GM12878 (cell line): ENCODE results near the gene POP7. TPM values are rescaled to one million over a fixed set of nuclear protein-coding genes. Genes with fewer than 3 reads are reported as not detected.

Experiments used
- ATAC-seq: fragments of 200-7000 bp; cut with Tn5 transposase; 3 replicates; pipeline ENCODE4 v1.9.1; 2020; ENCODE audit warnings: mild to moderate bottlenecking, moderate library complexity
- BruUV-seq: library from RNA; stranded (reverse); fragments of 400-500 nt; replicated peaks from 2 replicates; lab custom pipeline; 2021; lab: Mats Ljungman, UMichigan
- CTCF ChIA-PET: fragments of 300-600 bp; sonication (Branson Sonifier 250); formaldehyde crosslinking; extraction: SDS; loops from one replicate; lab custom pipeline; 2021; ENCODE audit warnings: inconsistent platforms; lab: Yijun Ruan, JAX
- POLR2A ChIA-PET: fragments of 350-600 bp; formaldehyde crosslinking; extraction: SDS; loops from one replicate; lab custom pipeline; 2021; ENCODE audit warnings: inconsistent platforms; lab: Charles Lee
- RAD21 ChIA-PET: fragments of 300-600 bp; sonication (Branson Sonifier 250); formaldehyde crosslinking; loops from one replicate; lab custom pipeline; 2023; ENCODE audit warnings: antibody characterized with exemption; ENCODE audit not compliant: unreplicated experiment; lab: Charles Lee
- SMC1A ChIA-PET: fragments of 300-600 bp; sonication (Branson Sonifier 250); formaldehyde crosslinking; loops from one replicate; lab custom pipeline; 2023; ENCODE audit not compliant: unreplicated experiment, uncharacterized antibody; lab: Charles Lee
- DNase-seq: peaks from one replicate; pipeline ENCODE4 v3.0.0-alpha.2; 2011; ENCODE audit warnings: low read depth, low spot score
- FAIRE-seq: peaks from 3 replicates; lab custom pipeline; 2011; peaks lifted over from hg19 to GRCh38; lab: Jason Lieb, UNC
- H2AFZ ChIP-seq: 2 replicates; pipeline ENCODE4 v1.6.0; 2011; ENCODE audit warnings: low read depth, low read length, control low read depth; ENCODE audit not compliant: control insufficient read depth
- H3K27ac ChIP-seq: 2 replicates; pipeline ENCODE4 v1.5.1; 2011; ENCODE audit warnings: control low read depth; ENCODE audit not compliant: control insufficient read depth, insufficient read depth
- H3K27me3 ChIP-seq, 2 experiments: replicated peaks in 1 of 2; 2 replicates each; pipeline versions ENCODE4 v1.6.0 to v1.6.1; 2011; ENCODE audit warnings: low read length in 1 of 2; ENCODE audit not compliant: control insufficient read depth in 2 of 2, insufficient read depth in 2 of 2
- H3K36me3 ChIP-seq, 2 experiments: 2 replicates each; pipeline ENCODE4 v1.5.1; 2011; ENCODE audit warnings: low read length in 1 of 2; ENCODE audit not compliant: control insufficient read depth in 2 of 2, insufficient read depth in 2 of 2
- H3K4me1 ChIP-seq: 2 replicates; pipeline ENCODE4 v1.6.1; 2011; ENCODE audit warnings: mild to moderate bottlenecking, low read length, moderate library complexity, mixed read lengths; ENCODE audit not compliant: control insufficient read depth, insufficient read depth
- H3K4me2 ChIP-seq: 2 replicates; pipeline ENCODE4 v1.6.0; 2011; ENCODE audit warnings: control low read depth; ENCODE audit not compliant: control insufficient read depth, insufficient read depth
- H3K4me3 ChIP-seq: fragments of 200-600 bp; sonication (generic); 2 replicates; pipeline ENCODE4 v1.5.1; 2016
- H3K79me2 ChIP-seq: 2 replicates; pipeline ENCODE4 v1.6.0; 2011; ENCODE audit warnings: low read length; ENCODE audit not compliant: control insufficient read depth, insufficient read depth
- H3K9ac ChIP-seq: 2 replicates; pipeline ENCODE4 v1.8.0; 2011; ENCODE audit warnings: low read length, control low read depth, mixed read lengths; ENCODE audit not compliant: control insufficient read depth, insufficient read depth
- H3K9me3 ChIP-seq: replicated peaks from 3 replicates; pipeline ENCODE4 v1.5.1; 2011; ENCODE audit warnings: mild to moderate bottlenecking, low read length; ENCODE audit not compliant: control insufficient read depth, insufficient read depth
- H4K20me1 ChIP-seq: 2 replicates; pipeline ENCODE4 v1.6.0; 2011; ENCODE audit not compliant: control insufficient read depth, insufficient read depth
- MXI1 ChIP-seq: fragments of 150-350 bp; IDR thresholded peaks from 2 replicates; pipeline ENCODE4 v1.6.1; 2011; ENCODE audit warnings: low read depth, mild to moderate bottlenecking, inconsistent platforms, low read length, improper control_type of control experiment
- RBBP5 ChIP-seq: fragments of 200-600 bp; sonication (generic); conservative IDR thresholded peaks from 2 replicates; pipeline ENCODE4 v1.6.1; 2016
- SMAD1 ChIP-seq: fragments of 450-650 bp; IDR thresholded peaks from 2 replicates; pipeline ENCODE4 v1.6.1; 2018; ENCODE audit warnings: mild to moderate bottlenecking, low read depth; ENCODE audit not compliant: partially characterized antibody
- SP1 ChIP-seq: IDR thresholded peaks from one replicate; pipeline ENCODE4 v1.6.1; 2011; ENCODE audit warnings: low read depth, low read length
- WGBS: methylation state at CpG from one replicate; pipeline ENCODE4 v1.1.6; 2016; ENCODE audit warnings: low lambda C conversion rate; ENCODE audit not compliant: insufficient replicate concordance, insufficient coverage; ENCODE audit errors: missing lambda C conversion rate; 5-methylcytosine and 5-hydroxymethylcytosine counted together
- in situ Hi-C: fragments of 300-500 bp; cut with MboI; formaldehyde crosslinking; loops from 9 replicates; pipeline ENCODE4 v1.14.3; 2018; ENCODE audit warnings: mixed read lengths
- intact Hi-C: fragments of 100-400 bp; cut with micrococcal nuclease; formaldehyde crosslinking; loops from one replicate; pipeline ENCODE4 v1.14.2; 2022; ENCODE audit not compliant: unreplicated experiment
- polyA plus RNA-seq, 11 experiments: library from polyadenylated mRNA; depleted of rRNA in 4 of 11; unstranded in 6 of 11; stranded (reverse) in 5 of 11; fragments of >200 nt; fragmentation: Nextera tagmentation in 4 of 11; fragmentation: Illumina TruSeq in 1 of 11; extraction: Ambion mirVana in 4 of 11; extraction: Trizol in 1 of 11; gene quantifications; 1 replicate in 1 of 11; 2 replicates in 10 of 11; pipeline versions ENCODE4 v1.2.1 to v1.2.3, GENCODE V29; 2011 to 2016; ENCODE audit warnings: inconsistent platforms in 2 of 11, missing spikeins in 2 of 11, low read depth in 1 of 11
- total RNA-seq, 4 experiments: library from RNA; depleted of rRNA in 3 of 4; stranded (reverse); fragments of >200 nt in 3 of 4; fragmentation: Illumina TruSeq in 1 of 4; extraction: Trizol in 1 of 4; gene quantifications; 2 replicates each; pipeline versions ENCODE4 v1.2.1 to v1.2.3, GENCODE V29; 2013 to 2021
- TF ChIP-seq, protein P1 (sequence below): IDR thresholded peaks from 2 replicates; pipeline ENCODE4 v1.6.1; 2011; ENCODE audit warnings: mild to moderate bottlenecking, low read depth, low read length, moderate library complexity; ENCODE audit not compliant: insufficient replicate concordance
- TF ChIP-seq, protein P2 (sequence below): IDR thresholded peaks from 2 replicates; pipeline ENCODE4 v1.6.1; 2011; ENCODE audit warnings: borderline replicate concordance, low read depth, mild to moderate bottlenecking, moderate library complexity, mixed read lengths, low read length; ENCODE audit not compliant: insufficient read depth; ENCODE audit errors: extremely low read length
- TF ChIP-seq, protein P3 (sequence below): fragments of 450-650 bp; formaldehyde crosslinking; IDR thresholded peaks from 2 replicates; pipeline ENCODE4 v1.4.0; 2020; ENCODE audit warnings: mild to moderate bottlenecking, moderate library complexity
- TF ChIP-seq, protein P4 (sequence below): fragments of 450-650 bp; IDR thresholded peaks from 2 replicates; pipeline ENCODE4 v1.6.1; 2016; ENCODE audit warnings: mild to moderate bottlenecking

The POP7 gene
- total and polyA plus RNA-seq, 10 of the 15 experiments (the other 5 are each of a cell fraction or from before 2014, with no cell fraction given), result 12.1 to 148 (median 51.7) TPM

DNA sequence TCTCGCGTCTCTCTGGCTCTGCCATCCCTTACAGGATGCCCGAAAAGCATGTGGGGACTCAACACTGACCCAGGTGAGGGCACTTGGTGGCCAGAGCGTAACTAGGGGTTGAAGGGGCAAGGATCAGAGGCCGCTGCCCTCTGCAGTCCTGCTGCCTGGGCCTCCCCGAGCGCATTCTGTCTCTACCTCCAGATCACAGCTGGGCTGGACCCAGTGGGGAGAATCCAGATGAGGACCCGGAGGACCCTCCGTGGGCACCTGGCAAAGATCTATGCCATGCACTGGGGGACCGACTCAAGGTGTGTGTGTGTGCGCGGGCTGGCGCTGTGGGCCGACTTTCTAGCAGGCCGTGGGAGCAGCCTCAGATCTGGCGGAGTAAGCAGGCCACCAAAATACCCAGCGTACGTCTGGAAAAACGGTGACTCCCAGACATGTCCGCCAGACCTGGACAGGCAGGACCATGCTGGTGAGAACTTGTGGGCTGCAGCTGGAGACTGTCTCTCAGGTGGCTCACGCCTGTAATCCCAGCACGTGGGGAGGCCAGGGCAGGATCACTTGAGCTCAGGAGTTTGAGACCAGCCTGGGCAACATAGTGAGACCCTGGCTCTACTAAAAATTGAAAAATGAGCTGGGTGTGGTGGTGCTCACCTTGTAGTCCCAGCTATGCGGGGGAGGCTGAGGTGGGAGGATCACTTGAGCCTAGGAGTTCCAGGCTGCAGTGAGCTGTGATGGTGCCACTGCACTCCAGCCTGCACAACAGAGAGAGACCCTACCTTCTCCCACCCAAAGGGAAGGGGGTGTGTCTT is 29.2 kb upstream of the POP7 start:
- SMC1A ChIA-PET, result no interaction called here
- no peak for FAIRE-seq

More for the DNA sequence above, 29.2 kb upstream of the POP7 start:
- H3K4me2 ChIP-seq, result no peak overlapping the region
- TF ChIP-seq, protein P1, sequence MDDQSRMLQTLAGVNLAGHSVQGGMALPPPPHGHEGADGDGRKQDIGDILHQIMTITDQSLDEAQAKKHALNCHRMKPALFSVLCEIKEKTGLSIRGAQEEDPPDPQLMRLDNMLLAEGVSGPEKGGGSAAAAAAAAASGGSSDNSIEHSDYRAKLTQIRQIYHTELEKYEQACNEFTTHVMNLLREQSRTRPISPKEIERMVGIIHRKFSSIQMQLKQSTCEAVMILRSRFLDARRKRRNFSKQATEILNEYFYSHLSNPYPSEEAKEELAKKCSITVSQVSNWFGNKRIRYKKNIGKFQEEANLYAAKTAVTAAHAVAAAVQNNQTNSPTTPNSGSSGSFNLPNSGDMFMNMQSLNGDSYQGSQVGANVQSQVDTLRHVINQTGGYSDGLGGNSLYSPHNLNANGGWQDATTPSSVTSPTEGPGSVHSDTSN, result no peak
- TF ChIP-seq, protein P2, sequence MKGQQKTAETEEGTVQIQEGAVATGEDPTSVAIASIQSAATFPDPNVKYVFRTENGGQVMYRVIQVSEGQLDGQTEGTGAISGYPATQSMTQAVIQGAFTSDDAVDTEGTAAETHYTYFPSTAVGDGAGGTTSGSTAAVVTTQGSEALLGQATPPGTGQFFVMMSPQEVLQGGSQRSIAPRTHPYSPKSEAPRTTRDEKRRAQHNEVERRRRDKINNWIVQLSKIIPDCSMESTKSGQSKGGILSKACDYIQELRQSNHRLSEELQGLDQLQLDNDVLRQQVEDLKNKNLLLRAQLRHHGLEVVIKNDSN, result no peak
- no peak for TF ChIP-seq MXI1
- TF ChIP-seq SMAD1, result no peak
- TF ChIP-seq SP1, result no peak
- TF ChIP-seq, protein P3, sequence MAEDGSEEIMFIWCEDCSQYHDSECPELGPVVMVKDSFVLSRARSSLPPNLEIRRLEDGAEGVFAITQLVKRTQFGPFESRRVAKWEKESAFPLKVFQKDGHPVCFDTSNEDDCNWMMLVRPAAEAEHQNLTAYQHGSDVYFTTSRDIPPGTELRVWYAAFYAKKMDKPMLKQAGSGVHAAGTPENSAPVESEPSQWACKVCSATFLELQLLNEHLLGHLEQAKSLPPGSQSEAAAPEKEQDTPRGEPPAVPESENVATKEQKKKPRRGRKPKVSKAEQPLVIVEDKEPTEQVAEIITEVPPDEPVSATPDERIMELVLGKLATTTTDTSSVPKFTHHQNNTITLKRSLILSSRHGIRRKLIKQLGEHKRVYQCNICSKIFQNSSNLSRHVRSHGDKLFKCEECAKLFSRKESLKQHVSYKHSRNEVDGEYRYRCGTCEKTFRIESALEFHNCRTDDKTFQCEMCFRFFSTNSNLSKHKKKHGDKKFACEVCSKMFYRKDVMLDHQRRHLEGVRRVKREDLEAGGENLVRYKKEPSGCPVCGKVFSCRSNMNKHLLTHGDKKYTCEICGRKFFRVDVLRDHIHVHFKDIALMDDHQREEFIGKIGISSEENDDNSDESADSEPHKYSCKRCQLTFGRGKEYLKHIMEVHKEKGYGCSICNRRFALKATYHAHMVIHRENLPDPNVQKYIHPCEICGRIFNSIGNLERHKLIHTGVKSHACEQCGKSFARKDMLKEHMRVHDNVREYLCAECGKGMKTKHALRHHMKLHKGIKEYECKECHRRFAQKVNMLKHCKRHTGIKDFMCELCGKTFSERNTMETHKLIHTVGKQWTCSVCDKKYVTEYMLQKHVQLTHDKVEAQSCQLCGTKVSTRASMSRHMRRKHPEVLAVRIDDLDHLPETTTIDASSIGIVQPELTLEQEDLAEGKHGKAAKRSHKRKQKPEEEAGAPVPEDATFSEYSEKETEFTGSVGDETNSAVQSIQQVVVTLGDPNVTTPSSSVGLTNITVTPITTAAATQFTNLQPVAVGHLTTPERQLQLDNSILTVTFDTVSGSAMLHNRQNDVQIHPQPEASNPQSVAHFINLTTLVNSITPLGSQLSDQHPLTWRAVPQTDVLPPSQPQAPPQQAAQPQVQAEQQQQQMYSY (CRISPR knock-in tag), result no peak
- TF ChIP-seq RBBP5, result no peak
- TF ChIP-seq, protein P4, sequence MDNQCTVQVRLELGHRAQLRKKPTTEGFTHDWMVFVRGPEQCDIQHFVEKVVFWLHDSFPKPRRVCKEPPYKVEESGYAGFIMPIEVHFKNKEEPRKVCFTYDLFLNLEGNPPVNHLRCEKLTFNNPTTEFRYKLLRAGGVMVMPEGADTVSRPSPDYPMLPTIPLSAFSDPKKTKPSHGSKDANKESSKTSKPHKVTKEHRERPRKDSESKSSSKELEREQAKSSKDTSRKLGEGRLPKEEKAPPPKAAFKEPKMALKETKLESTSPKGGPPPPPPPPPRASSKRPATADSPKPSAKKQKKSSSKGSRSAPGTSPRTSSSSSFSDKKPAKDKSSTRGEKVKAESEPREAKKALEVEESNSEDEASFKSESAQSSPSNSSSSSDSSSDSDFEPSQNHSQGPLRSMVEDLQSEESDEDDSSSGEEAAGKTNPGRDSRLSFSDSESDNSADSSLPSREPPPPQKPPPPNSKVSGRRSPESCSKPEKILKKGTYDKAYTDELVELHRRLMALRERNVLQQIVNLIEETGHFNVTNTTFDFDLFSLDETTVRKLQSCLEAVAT, result no peak
- ChIA-PET RAD21 (no interaction called here), POLR2A (interaction anchor here (0.9 kb wide), 1 partner anchor 13 kb away, joined by 3 read pairs; no protein-coding TSS in a partner anchor), CTCF (interaction anchor here (0.7 to 6.3 kb wide), 3 partner anchors 14 to 123 kb away, joined by 3 to 57 read pairs (median 3); partner anchors contain the start of gene MOSPD3)
- H4K20me1 ChIP-seq, result 0 out of 2 replicates have a peak, but pooled peaks cover 3% of the 10 kb centered on the region
- peak overlapping the region; percentile 98 for H3K4me3 ChIP-seq
- H3K79me2 ChIP-seq, result peaks cover 24% of the 10 kb centered on the region
- H3K27me3 ChIP-seq, result no peaks in the 10 kb centered on the region
- H3K9me3 ChIP-seq, result no peaks in the 10 kb centered on the region
- no peaks in the 10 kb centered on the region; the same call in 1 of the 2 replicates for H3K4me1 ChIP-seq
- no peak overlapping the region for H3K27ac ChIP-seq
- ATAC-seq (no peak), DNase-seq (no peak)
- no peak overlapping the region for H3K9ac ChIP-seq
- no TSS peak for BruUV-seq
- intact Hi-C loops (no loop called here), in situ Hi-C loops (loop anchor here (25.0 kb wide), 1 partner anchor 214 kb away; the partner anchor contains the start of gene SPACDR)
- WGBS, result 88% methylated on average over 23 of the region's 23 CpGs
- H2AFZ ChIP-seq, result no peak overlapping the region
- peaks cover 4 to 30% of the 10 kb centered on the region in 2 experiments; a peak in 3 of 4 replicates for H3K36me3 ChIP-seq
